ENCODE data around the gene TMEM236. TPM values are rescaled to one million over a fixed set of nuclear protein-coding genes. Genes with fewer than 3 reads are reported as not detected.
A peak's percentile ranks its signal among the peaks of the same experiment; 100 is the strongest.

The TMEM236 gene
- total RNA-seq, 1 experiment from 2014 or later, result 0.07 TPM

DNA sequence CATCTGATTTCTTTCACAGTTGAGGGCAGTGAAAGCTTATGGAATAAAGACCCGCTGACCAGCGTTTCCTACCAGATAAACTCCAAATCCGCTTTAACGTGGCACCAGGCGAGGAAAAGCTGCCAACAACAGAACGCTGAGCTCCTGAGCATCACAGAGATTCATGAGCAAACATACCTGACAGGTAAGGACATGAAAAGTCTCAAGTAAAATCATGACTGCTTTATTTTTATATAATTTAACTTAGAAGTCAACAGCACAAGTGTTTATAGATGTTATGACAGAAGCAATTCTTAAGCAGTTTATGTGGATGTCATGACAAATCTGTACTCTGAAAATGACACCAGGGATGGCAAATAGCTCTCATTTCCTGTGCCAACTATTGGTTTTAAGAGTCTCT, 81.7 kb downstream of the TMEM236 start:
- H3K27me3 ChIP-seq (ENCODE audit: insufficient read depth, low read length), result no peaks in the 10 kb centered on the region
- BruUV-seq (replicated peaks), result no TSS peak
- no peak for DNase-seq (ENCODE audit: low read depth, low spot score)
- no peak overlapping the region for H3K27ac ChIP-seq (ENCODE audit: low read depth, low read length)
- no peak overlapping the region for H3K9ac ChIP-seq (ENCODE audit: low read length)
- no peaks in the 10 kb centered on the region for H3K9me3 ChIP-seq (ENCODE audit: control insufficient read depth in 1 of 2, insufficient read depth in 1 of 2, low read depth in 1 of 2, low read length in 2 of 2)
- no peaks in the 10 kb centered on the region for H3K79me2 ChIP-seq (ENCODE audit: insufficient read depth, low read length)
- H3K4me1 ChIP-seq (ENCODE audit: control insufficient read depth in 1 of 2, insufficient read depth in 2 of 2, low read length in 2 of 2), result peaks cover 9 to 22% of the 10 kb centered on the region in 2 experiments
- TF ChIP-seq TCF7L2 (IDR thresholded peaks at IDR 0.05; ENCODE audit: borderline replicate concordance, extremely low read depth, insufficient read depth, insufficient read length), result no peak
- TF ChIP-seq, protein P1, sequence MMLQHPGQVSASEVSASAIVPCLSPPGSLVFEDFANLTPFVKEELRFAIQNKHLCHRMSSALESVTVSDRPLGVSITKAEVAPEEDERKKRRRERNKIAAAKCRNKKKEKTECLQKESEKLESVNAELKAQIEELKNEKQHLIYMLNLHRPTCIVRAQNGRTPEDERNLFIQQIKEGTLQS (IDR thresholded peaks at IDR 0.05), result no peak
- no peak for TF ChIP-seq EZH2 (IDR thresholded peaks at IDR 0.05)
- TF ChIP-seq, protein P2, sequence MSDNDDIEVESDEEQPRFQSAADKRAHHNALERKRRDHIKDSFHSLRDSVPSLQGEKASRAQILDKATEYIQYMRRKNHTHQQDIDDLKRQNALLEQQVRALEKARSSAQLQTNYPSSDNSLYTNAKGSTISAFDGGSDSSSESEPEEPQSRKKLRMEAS (IDR thresholded peaks at IDR 0.05), result no peak
- TF ChIP-seq SRF (IDR thresholded peaks at IDR 0.05; ENCODE audit: low read depth), result no peak
- no peak for TF ChIP-seq CBX3 (IDR thresholded peaks at IDR 0.05; ENCODE audit: low read depth)
- no peak for TF ChIP-seq SP1 (IDR thresholded peaks at IDR 0.05; ENCODE audit: low read depth)
- ChIA-PET POLR2A (no interaction called here), CTCF (interaction anchor here (1.6 kb wide), 1 partner anchor 17 kb away, joined by 3 read pairs; no protein-coding TSS in a partner anchor), RAD21 (ENCODE audit: low non-redundant PET in 1 of 2, low total read pairs in 2 of 2, uncharacterized antibody in 2 of 2, unreplicated experiment in 2 of 2) (no interaction called here)
- H3K36me3 ChIP-seq (ENCODE audit: control insufficient read depth in 1 of 2, insufficient read depth in 2 of 2, low read length in 2 of 2), result no peaks in the 10 kb centered on the region
- no peak overlapping the region for H3K4me3 ChIP-seq (replicated peaks in 1 of 2; ENCODE audit: low read depth in 1 of 2, low read length in 2 of 2)
- no peak overlapping the region for H3K4me2 ChIP-seq (ENCODE audit: low read length)
- H3K9me2 ChIP-seq (ENCODE audit: insufficient read depth), result no peaks in the 10 kb centered on the region
- ATAC-seq, result no peak
- no peaks in the 10 kb centered on the region for H4K20me1 ChIP-seq (ENCODE audit: insufficient read depth)
- H2AFZ ChIP-seq (ENCODE audit: low read depth, low read length, poor library complexity, severe bottlenecking), result no peak overlapping the region
- intact Hi-C loops (cut with micrococcal nuclease), result no loop called here

DNA sequence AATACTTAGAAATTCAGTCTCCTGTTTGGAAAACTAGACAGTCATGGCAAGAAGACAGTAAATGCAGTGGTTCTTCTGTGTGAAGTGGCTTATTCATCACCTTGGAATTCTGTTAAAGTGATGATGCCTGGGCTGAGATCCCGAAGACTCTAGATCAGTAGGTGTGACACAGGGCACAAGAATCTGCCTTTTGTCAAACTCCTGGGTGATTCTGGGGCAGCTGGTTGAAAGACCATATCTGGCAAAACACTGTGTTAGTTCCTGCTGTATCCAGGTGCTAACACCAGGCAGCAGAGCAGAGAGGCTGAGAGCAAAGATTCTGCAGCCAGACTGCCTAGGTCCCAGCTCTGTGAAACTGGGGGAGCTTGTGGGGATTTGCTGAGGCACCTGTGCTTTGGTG, 83.7 kb downstream of the TMEM236 start:
- no peaks in the 10 kb centered on the region for H3K9me3 ChIP-seq (ENCODE audit: control insufficient read depth in 1 of 2, insufficient read depth in 1 of 2, low read depth in 1 of 2, low read length in 2 of 2)
- intact Hi-C loops (cut with micrococcal nuclease), result no loop called here
- no TSS peak for BruUV-seq (replicated peaks)
- H3K79me2 ChIP-seq (ENCODE audit: insufficient read depth, low read length), result no peaks in the 10 kb centered on the region
- H3K27ac ChIP-seq (ENCODE audit: low read depth, low read length), result no peak overlapping the region
- ATAC-seq, result peak; percentile 98
- no peak overlapping the region for H2AFZ ChIP-seq (ENCODE audit: low read depth, low read length, poor library complexity, severe bottlenecking)
- CTCF ChIA-PET, result interaction anchor here (1.3 to 3.3 kb wide), 3 partner anchors 10 to 381 kb away, joined by 4 to 15 read pairs (median 6); no protein-coding TSS in a partner anchor
- H3K27me3 ChIP-seq (ENCODE audit: insufficient read depth, low read length), result no peaks in the 10 kb centered on the region
- H4K20me1 ChIP-seq (ENCODE audit: insufficient read depth), result no peaks in the 10 kb centered on the region
- H3K4me2 ChIP-seq (ENCODE audit: low read length), result peak overlapping the region; percentile 36
- no peaks in the 10 kb centered on the region for H3K36me3 ChIP-seq (ENCODE audit: control insufficient read depth in 1 of 2, insufficient read depth in 2 of 2, low read length in 2 of 2)
- no peaks in the 10 kb centered on the region for H3K9me2 ChIP-seq (ENCODE audit: insufficient read depth)
- H3K9ac ChIP-seq (ENCODE audit: low read length), result no peak overlapping the region
- POLR2A ChIA-PET, result no interaction called here
- H3K4me1 ChIP-seq (ENCODE audit: control insufficient read depth in 1 of 2, insufficient read depth in 2 of 2, low read length in 2 of 2), result peaks cover 9 to 22% of the 10 kb centered on the region in 2 experiments
- peak; percentile 72 for DNase-seq (ENCODE audit: low read depth, low spot score)
- no peak overlapping the region for H3K4me3 ChIP-seq (replicated peaks in 1 of 2; ENCODE audit: low read depth in 1 of 2, low read length in 2 of 2)
- RAD21 ChIA-PET (ENCODE audit: low non-redundant PET in 1 of 2, low total read pairs in 2 of 2, uncharacterized antibody in 2 of 2, unreplicated experiment in 2 of 2), result no interaction called here
- peak; percentile 39; the same call in 1 of the 2 replicates for TF ChIP-seq CBX3 (IDR thresholded peaks at IDR 0.05; ENCODE audit: low read depth)
- TF ChIP-seq, protein P3, sequence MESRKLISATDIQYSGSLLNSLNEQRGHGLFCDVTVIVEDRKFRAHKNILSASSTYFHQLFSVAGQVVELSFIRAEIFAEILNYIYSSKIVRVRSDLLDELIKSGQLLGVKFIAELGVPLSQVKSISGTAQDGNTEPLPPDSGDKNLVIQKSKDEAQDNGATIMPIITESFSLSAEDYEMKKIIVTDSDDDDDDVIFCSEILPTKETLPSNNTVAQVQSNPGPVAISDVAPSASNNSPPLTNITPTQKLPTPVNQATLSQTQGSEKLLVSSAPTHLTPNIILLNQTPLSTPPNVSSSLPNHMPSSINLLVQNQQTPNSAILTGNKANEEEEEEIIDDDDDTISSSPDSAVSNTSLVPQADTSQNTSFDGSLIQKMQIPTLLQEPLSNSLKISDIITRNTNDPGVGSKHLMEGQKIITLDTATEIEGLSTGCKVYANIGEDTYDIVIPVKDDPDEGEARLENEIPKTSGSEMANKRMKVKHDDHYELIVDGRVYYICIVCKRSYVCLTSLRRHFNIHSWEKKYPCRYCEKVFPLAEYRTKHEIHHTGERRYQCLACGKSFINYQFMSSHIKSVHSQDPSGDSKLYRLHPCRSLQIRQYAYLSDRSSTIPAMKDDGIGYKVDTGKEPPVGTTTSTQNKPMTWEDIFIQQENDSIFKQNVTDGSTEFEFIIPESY (IDR thresholded peaks at IDR 0.05; ENCODE audit: extremely low read depth, insufficient replicate concordance, low read length), result no peak
- peak; percentile 49 for TF ChIP-seq SP1 (IDR thresholded peaks at IDR 0.05; ENCODE audit: low read depth)
- no peak for TF ChIP-seq RAD21 (IDR thresholded peaks at IDR 0.05; ENCODE audit: low read depth)
- TF ChIP-seq, protein P4, sequence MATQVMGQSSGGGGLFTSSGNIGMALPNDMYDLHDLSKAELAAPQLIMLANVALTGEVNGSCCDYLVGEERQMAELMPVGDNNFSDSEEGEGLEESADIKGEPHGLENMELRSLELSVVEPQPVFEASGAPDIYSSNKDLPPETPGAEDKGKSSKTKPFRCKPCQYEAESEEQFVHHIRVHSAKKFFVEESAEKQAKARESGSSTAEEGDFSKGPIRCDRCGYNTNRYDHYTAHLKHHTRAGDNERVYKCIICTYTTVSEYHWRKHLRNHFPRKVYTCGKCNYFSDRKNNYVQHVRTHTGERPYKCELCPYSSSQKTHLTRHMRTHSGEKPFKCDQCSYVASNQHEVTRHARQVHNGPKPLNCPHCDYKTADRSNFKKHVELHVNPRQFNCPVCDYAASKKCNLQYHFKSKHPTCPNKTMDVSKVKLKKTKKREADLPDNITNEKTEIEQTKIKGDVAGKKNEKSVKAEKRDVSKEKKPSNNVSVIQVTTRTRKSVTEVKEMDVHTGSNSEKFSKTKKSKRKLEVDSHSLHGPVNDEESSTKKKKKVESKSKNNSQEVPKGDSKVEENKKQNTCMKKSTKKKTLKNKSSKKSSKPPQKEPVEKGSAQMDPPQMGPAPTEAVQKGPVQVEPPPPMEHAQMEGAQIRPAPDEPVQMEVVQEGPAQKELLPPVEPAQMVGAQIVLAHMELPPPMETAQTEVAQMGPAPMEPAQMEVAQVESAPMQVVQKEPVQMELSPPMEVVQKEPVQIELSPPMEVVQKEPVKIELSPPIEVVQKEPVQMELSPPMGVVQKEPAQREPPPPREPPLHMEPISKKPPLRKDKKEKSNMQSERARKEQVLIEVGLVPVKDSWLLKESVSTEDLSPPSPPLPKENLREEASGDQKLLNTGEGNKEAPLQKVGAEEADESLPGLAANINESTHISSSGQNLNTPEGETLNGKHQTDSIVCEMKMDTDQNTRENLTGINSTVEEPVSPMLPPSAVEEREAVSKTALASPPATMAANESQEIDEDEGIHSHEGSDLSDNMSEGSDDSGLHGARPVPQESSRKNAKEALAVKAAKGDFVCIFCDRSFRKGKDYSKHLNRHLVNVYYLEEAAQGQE (IDR thresholded peaks at IDR 0.05; ENCODE audit: low read depth), result no peak
- no peak for TF ChIP-seq EZH2 (IDR thresholded peaks at IDR 0.05)
- peak; percentile 83 for TF ChIP-seq SRF (IDR thresholded peaks at IDR 0.05; ENCODE audit: low read depth)
- no peak for TF ChIP-seq ZFX (IDR thresholded peaks at IDR 0.05)
- TF ChIP-seq JUND (IDR thresholded peaks at IDR 0.05), result peak; percentile 73
- TF ChIP-seq ZNF274 (IDR thresholded peaks at IDR 0.05; ENCODE audit: low read depth, low read length), result no peak

Measured in HCT116 (cell line).